Left ventricle myocardium inferior (tissue), 1 donor: Measurements from ENCODE around the gene ZNF660. TPM values are rescaled to one million over a fixed set of nuclear protein-coding genes. Genes with fewer than 3 reads are reported as not detected.

Experiments
- DNase-seq: peaks from one replicate; pipeline ENCODE4 v3.0.0-alpha.2; 2020
- H3K27ac ChIP-seq: fragments of 200-600 bp; replicated peaks from 2 replicates; pipeline ENCODE4 v1.8.0; 2021
- H3K27me3 ChIP-seq: fragments of 200-600 bp; 2 replicates; pipeline ENCODE4 v1.8.0; 2021; ENCODE audit warnings: low read depth
- H3K36me3 ChIP-seq: fragments of 200-600 bp; 2 replicates; pipeline ENCODE4 v1.8.0; 2021
- H3K4me1 ChIP-seq: fragments of 200-600 bp; 2 replicates; pipeline ENCODE4 v1.8.0; 2021
- H3K4me3 ChIP-seq: fragments of 200-600 bp; 2 replicates; pipeline ENCODE4 v1.8.0; 2021; ENCODE audit warnings: mild to moderate bottlenecking, moderate library complexity
- H3K9me3 ChIP-seq: fragments of 200-600 bp; replicated peaks from 2 replicates; pipeline ENCODE4 v1.8.0; 2021
- intact Hi-C: fragments of 100-400 bp; cut with micrococcal nuclease; formaldehyde crosslinking; loops from one replicate; pipeline ENCODE4 v1.11.0; 2022
- total RNA-seq: library from RNA; stranded (reverse); fragmentation: NEBNext Ultra II Directional; extraction: Animal tissue kit (Norgen Biotek cat#: 25700); gene quantifications from one replicate; pipeline ENCODE4 v1.2.1, GENCODE V29; 2021
- TF ChIP-seq, protein P1 (sequence below): fragments of 200-600 bp; IDR thresholded peaks from 2 replicates; pipeline ENCODE4 v1.8.0; 2021; ENCODE audit warnings: antibody characterized with exemption, mild to moderate bottlenecking, borderline replicate concordance
- donor health status: DM: no; HTN: yes; CAD: no; lungs with severe emphysema.

Gene ZNF660
- total RNA-seq, 1 donor from 2014 or later = 1.1 TPM

DNA sequence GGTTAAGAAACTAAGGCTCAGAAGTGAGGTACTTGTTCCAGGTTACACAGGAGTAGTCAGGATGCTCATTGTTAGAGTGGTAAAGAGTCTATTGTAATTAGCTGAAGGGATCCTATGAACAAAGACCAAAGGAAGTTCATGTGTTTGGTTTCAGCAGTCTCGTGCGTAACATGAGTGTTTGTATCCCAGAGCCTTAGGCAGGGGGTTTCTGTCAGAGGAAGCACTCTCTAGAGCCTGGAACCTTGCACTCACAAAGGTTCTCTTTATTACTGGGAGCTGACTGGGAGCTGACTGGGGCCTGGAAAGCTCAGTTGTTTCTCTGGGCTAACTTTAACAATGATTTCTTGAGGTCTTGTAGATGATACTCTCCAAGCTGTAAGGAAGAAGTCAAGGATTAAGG lies 44.0 kb downstream of the ZNF660 start:
- no peak overlapping the region for H3K27ac ChIP-seq
- TF ChIP-seq, protein P1, sequence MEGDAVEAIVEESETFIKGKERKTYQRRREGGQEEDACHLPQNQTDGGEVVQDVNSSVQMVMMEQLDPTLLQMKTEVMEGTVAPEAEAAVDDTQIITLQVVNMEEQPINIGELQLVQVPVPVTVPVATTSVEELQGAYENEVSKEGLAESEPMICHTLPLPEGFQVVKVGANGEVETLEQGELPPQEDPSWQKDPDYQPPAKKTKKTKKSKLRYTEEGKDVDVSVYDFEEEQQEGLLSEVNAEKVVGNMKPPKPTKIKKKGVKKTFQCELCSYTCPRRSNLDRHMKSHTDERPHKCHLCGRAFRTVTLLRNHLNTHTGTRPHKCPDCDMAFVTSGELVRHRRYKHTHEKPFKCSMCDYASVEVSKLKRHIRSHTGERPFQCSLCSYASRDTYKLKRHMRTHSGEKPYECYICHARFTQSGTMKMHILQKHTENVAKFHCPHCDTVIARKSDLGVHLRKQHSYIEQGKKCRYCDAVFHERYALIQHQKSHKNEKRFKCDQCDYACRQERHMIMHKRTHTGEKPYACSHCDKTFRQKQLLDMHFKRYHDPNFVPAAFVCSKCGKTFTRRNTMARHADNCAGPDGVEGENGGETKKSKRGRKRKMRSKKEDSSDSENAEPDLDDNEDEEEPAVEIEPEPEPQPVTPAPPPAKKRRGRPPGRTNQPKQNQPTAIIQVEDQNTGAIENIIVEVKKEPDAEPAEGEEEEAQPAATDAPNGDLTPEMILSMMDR = no peak
- H3K27me3 ChIP-seq = no peaks in the 10 kb centered on the region
- intact Hi-C loops = no loop called here
- peaks cover 44% of the 10 kb centered on the region for H3K36me3 ChIP-seq
- peaks cover 46% of the 10 kb centered on the region for H3K4me1 ChIP-seq
- H3K4me3 ChIP-seq = no peak overlapping the region
- H3K9me3 ChIP-seq = no peaks in the 10 kb centered on the region
- no peak for DNase-seq

DNA sequence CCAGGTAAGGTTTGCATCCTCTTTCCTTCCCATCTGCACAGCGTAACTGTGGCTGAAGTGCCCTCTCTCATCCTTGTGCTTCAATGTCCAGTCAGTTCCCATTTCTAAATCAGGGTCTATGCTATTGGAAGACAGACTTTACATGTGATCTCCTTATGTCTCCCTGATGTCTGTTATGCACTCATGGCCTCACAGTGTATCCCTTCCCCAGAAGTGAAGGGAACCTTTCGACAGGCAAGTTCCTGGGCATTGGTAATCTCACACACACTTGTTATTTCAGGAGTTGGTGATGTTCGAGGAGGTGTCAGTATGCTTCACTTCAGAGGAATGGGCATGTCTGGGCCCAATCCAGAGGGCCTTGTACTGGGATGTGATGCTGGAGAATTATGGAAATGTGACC lies 47.4 kb downstream of the ZNF660 start:
- H3K4me3 ChIP-seq = no peak overlapping the region
- intact Hi-C loops = no loop called here
- H3K27me3 ChIP-seq = no peaks in the 10 kb centered on the region
- H3K36me3 ChIP-seq = peaks cover 79% of the 10 kb centered on the region
- peaks cover 14% of the 10 kb centered on the region for H3K4me1 ChIP-seq
- no peak overlapping the region for H3K27ac ChIP-seq
- no peak for DNase-seq
- peaks cover 11% of the 10 kb centered on the region for H3K9me3 ChIP-seq
- TF ChIP-seq, protein P1 = no peak

DNA sequence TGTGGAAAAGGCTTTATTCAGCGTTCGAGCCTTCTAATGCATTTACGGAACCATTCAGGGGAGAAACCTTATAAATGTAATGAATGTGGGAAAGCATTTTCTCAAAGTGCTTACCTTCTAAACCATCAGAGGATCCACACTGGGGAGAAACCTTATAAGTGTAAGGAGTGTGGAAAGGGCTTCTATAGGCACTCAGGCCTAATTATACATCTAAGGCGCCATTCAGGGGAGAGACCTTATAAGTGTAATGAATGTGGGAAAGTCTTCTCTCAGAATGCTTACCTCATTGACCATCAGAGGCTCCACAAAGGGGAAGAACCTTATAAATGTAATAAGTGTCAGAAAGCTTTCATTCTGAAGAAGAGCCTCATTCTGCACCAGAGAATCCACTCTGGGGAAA lies 57.6 kb downstream of the ZNF660 start:
- no peak overlapping the region for H3K27ac ChIP-seq
- TF ChIP-seq, protein P1 = no peak
- no peak overlapping the region for H3K4me3 ChIP-seq
- peaks cover 74% of the 10 kb centered on the region for H3K36me3 ChIP-seq
- DNase-seq = no peak
- intact Hi-C loops = no loop called here
- no peaks in the 10 kb centered on the region for H3K4me1 ChIP-seq
- H3K9me3 ChIP-seq = peaks cover 89% of the 10 kb centered on the region
- H3K27me3 ChIP-seq = no peaks in the 10 kb centered on the region

DNA sequence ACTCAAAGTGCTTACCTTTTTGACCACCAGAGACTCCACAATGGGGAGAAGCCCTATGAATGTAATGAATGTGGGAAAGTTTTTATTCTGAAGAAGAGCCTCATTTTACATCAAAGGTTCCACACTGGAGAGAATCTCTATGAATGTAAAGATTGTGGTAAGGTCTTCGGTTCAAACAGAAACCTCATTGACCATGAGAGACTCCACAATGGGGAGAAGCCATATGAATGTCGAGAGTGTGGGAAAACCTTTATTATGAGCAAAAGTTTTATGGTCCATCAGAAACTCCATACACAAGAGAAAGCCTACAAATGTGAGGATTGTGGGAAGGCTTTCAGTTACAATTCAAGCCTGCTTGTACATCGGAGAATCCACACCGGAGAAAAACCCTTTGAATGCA lies 58.3 kb downstream of the ZNF660 start:
- no peak overlapping the region for H3K27ac ChIP-seq
- TF ChIP-seq, protein P1 = no peak
- intact Hi-C loops = no loop called here
- no peak overlapping the region for H3K4me3 ChIP-seq
- DNase-seq = no peak
- H3K9me3 ChIP-seq = peaks cover 82% of the 10 kb centered on the region
- H3K27me3 ChIP-seq = no peaks in the 10 kb centered on the region
- peaks cover 67% of the 10 kb centered on the region for H3K36me3 ChIP-seq
- peaks cover 2% of the 10 kb centered on the region for H3K4me1 ChIP-seq

DNA sequence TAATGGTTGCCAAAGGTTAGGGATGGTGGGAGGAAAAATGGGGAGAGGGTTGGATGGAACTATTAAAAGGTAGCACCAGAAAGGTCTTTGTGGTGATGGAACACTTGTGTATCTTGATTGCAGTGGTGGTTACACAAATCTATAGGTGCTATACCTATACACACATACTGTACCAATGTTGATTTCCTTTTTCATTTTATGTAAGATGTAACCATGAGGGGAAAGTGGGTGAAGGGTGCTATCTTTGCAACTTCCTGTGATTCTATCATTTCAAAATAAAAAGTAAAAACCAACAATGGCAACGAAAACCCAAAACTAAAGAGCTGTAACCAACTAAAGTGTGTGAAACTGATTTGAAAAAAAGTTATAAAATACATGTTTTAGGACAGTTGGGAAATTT lies 63.0 kb downstream of the ZNF660 start:
- intact Hi-C loops = no loop called here
- no peak overlapping the region for H3K4me3 ChIP-seq
- H3K27me3 ChIP-seq = no peaks in the 10 kb centered on the region
- peaks cover 31% of the 10 kb centered on the region for H3K4me1 ChIP-seq
- TF ChIP-seq, protein P1 = no peak
- no peak overlapping the region for H3K27ac ChIP-seq
- no peak for DNase-seq
- H3K9me3 ChIP-seq = peaks cover 36% of the 10 kb centered on the region
- peaks cover 42% of the 10 kb centered on the region for H3K36me3 ChIP-seq
